GM18526 (cell line): ENCODE data around the gene PLEKHF1.
A peak's percentile ranks its signal among the peaks of the same experiment; 100 is the strongest.

ENCODE experiments used
- POLR2A ChIP-seq: IDR thresholded peaks from 3 replicates; pipeline ENCODE4 v1.6.1; 2011; ENCODE audit not compliant: insufficient read length; ENCODE audit errors: extremely low read depth

Gene PLEKHF1

DNA sequence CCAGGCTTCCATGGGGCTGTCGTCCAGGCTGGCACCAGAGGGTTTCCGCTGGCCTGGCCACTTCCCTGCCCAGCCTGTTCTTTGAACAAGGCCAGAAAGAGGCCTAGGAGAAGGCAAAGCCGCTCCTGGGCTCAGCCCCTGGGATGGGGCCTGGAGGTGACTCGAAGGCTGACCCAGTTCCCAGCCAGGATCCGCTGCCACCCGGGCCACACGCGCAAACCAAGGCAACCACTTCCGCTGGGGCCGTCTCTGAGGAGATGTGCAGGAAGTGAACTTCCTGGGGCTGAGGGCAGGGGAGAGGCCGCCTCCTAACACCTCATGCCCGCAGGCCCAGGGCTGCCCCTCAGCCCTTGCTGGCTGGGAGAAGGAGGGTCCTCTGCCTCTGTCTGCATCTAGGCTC lies 15.2 kb downstream of the PLEKHF1 start:
- TF ChIP-seq POLR2A: peak; percentile 31

DNA sequence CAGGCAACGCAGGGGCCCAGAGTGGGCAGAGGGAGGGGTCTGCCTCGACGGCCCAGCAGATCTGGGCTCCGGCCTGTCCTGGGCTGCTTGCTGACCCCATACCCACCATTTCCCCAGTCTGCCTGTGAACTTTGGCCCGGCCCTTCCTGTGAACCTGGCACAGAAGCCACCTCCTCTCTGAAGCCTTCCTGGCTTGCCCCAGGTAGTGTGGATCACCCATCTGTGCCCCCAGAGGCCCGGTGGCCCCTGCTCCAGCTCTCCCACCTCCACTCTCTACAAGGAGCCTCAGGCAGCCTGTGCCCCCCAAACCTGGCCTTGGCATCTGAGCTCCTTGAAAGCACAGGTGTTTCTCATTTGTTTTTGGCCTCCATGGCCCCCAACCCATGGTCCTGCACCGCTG lies 15.7 kb downstream of the PLEKHF1 start:
- no peak for TF ChIP-seq POLR2A

DNA sequence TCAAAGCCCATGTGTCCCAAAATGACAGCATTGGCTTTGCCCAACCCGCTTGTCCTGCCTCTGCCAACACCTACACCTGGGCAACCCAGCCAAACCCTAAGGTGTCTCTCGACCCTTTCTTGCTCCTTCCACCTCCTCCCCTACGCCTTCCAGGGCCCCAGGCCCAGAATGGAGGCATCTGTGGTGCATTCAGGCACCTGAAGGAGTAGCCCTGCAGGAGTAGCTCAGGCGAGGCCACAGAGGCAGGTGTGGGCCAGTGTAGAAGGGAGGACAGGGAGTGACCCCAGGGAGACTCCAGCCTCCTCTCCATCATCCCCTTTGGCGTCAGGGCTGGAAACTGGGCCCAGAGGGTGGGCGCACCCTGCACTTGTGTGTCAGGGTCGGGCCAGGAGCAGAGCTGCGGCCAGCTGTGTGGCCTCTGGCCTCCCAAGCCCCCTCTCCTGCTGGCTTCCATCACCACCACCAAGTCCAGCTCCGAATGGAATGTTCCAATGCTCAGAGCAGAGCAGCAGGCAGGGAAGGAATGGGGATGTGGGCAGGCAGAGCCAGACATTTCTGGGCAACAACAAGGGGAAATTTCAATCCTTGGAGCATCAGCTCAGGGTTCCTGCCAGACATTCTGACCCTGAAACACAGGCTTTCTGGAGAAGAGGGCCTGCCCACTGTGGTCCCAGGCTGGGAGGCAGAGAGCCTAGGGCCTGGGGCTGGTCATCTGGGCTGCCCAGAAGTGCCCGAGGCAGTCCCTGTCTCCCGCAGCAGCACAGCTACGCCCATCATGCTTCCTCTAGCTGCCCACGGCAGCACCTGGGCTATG lies 16.4 kb downstream of the PLEKHF1 start:
- TF ChIP-seq POLR2A: no peak

DNA sequence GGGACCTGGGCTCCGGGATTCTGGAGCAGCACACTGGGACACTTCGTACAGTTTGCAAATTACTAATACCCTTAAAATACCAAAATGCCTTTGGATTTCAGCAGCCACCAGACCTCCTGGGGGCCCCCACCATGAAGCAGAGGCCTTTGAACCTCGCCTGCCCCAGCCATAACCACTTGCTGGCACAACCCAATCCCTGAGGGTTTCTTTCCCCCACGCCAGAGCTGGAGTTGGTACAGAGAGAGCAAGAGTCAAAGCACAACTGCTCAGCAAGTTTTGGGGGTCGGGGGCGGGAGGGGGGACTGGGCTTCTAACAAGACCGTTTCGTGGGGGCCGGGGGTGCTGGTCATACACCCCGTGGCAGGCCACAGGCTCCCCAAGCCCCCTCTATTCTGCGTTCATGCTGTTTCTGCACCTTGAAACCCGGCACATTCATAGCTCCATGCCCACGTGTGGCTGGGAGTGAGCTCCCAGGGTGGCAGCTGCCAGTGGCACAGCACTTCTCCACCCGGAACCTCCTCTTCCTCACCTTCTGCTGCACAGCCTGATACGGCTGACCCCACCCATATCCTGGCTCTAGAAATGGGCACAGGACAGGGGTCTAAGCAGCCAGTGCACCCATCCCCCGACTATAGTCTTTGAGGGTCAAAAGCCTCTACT lies 17.1 kb downstream of the PLEKHF1 start:
- TF ChIP-seq POLR2A: no peak

GRCh38 chr19:29683009-29683408 lies 17.7 kb downstream of the PLEKHF1 start:
- TF ChIP-seq POLR2A: no peak

DNA sequence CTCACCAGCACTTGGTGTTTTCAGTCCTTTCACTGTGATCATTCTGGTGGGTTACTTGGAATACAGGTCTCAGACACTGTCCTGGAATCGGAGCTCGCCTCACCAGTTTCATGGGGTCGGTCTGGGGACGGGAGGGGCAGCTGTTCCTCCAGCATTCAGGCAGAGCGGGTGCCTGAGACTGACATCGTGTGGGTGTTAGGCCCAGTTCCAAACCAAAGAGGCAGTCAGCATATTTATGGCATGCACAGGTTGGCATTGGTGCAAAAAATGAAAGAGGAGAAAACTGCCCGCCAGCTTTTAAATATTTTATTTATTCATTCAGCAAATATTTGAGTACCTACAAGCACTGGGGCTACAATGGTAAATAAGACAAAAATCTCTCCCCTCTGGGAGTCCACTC lies 20.1 kb downstream of the PLEKHF1 start:
- TF ChIP-seq POLR2A: no peak

DNA sequence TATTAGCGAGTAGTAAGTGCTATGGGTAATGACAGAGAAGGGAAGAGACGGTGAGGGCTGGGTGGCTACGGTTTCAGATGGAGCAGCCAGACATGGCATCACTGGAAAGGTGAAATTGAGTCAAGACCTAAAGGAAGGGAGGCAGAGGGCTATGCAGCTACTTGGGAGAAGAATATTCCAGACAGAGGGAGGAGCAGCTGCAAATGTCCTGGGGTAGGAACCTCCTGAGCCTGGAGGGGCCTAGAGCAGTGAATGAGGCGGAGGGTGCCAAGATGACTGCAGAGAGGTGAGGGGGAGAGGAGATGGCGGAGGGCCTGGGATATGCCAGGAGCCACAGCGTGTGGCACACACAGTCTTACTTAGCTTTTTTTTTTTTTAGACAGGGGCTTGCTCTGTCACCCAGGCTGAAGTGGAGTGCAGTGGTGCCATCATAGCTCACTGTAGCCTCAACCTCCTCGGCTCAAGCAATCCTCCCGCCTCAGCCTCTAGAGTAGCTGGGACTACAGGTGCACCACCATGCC lies 21.1 kb downstream of the PLEKHF1 start:
- no peak for TF ChIP-seq POLR2A

GRCh38 chr19:29687244-29687896 lies 22.1 kb downstream of the PLEKHF1 start:
- no peak for TF ChIP-seq POLR2A

DNA sequence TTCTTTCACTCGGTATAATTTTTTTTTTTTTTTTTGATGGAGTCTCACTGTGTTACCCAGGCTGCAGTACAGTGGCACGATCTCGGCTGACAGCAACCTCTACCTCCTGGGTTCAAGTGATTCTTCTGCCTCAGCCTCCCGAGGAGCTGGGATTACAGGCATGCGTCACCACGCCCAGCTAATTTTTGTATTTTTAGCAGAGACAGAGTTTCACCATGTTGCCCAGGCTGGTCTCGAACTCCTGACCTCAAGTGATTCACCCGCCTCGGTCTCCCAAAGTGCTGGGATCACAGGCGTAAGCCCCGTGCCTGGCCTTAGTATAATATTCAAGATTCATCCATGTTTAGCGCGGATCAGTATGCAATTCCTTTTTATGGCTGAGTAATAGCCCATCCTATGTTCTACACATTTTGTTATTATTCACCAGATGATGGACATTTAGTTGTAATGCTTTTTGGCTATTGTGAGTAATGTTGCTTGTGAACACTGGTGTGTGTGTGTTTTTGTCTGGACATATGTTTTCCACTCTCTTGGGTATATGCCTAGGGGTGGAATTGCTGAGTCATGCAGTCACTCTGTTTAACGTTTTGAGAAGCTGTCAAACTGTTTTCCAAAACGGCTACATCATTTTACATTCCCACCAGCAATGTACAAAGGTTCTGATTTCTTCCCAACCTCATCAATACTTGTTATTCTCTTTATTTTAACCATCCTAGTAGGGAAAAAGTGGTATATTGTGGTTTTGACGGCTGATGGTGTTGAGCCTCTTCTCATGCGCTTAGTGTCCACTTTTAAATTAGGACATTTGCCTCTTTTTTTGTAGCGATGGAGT lies 22.9 kb downstream of the PLEKHF1 start:
- TF ChIP-seq POLR2A: no peak

GRCh38 chr19:29690842-29691241 lies 25.6 kb downstream of the PLEKHF1 start:
- no peak for TF ChIP-seq POLR2A

DNA sequence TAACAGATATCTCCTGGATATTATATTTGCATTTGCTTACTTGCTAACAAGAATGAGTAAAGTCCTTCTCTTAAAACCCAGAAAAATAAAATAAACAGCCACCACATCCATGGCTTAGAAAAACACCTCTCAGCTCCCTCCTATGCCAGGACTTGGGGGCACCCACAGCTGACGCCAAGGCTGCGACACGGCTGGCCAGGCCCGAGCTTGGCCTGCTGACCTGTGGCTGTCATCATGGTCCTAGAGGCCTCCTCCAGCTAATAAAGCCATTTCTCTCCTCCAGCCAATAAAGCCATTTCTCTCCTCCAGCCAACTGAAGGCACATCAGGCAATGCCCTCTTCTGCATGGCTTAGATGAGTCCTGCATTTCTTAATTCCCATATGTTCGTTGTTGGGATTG lies 28.9 kb downstream of the PLEKHF1 start:
- no peak for TF ChIP-seq POLR2A

- no peak for TF ChIP-seq POLR2A
Measured at GRCh38 chr19:29694669-29695627, 29.7 kb downstream of the PLEKHF1 start.

- no peak for TF ChIP-seq POLR2A
Measured at GRCh38 chr19:29695765-29696564, 30.7 kb downstream of the PLEKHF1 start.
